NT2/D1 (cell line): ENCODE data around the gene SOAT2.
"Not testable (repeated sequence)": the region's sequence is repeated elsewhere in the genome, so short reads cannot be mapped to it uniquely, and the experiment has no call there.

ENCODE experiments used
- SUZ12 ChIP-seq: IDR thresholded peaks from 2 replicates; pipeline ENCODE4 v1.6.1; 2011; ENCODE audit not compliant: insufficient read length, insufficient read depth; ENCODE audit errors: extremely low read depth
- YY1 ChIP-seq: IDR thresholded peaks from 2 replicates; pipeline ENCODE4 v1.6.1; 2011; ENCODE audit not compliant: insufficient read length, insufficient read depth
- ZNF274 ChIP-seq: IDR thresholded peaks from 2 replicates; pipeline ENCODE4 v1.6.1; 2011; ENCODE audit warnings: mild to moderate bottlenecking, low read depth, low read length

DNA sequence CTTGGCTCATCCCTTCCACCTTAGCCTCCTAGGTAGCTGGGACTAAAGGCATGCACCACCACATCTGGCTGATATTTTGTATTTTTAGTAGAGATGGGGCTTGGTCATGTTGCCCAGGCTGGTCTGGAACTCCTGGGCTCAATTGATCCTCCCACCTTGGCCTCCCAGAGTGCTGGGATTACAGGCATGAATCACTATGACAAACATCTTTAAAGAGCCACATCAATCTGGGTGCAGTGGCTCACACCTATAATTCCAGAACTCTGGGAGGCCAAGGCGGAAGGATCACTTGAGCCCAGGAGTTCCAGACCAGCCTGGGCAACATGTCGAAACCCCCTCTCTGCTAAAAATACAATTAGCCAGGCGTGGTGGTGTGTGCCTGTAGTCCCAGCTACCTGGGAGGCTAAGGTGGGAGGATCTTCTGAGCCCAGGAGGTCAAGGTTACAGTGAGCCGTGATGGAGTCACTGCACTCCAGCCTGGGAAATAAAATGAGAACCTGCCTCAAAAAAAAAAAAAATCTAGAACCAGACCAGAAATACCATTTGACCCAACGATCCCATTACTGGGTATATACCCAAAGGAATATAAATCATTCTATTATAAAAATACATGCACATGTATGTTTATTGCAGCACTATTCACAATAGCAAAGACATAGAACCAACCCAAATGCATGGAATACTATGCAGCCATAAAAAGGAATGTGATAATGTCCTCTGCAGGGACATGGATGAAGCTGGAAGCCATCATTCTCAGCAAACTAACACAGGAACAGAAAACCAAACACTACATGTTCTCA lies 8.3 kb upstream of the SOAT2 start:
- not testable (repeated sequence) for TF ChIP-seq ZNF274, YY1, SUZ12
